ENCODE data around the gene GEMIN2.

DNA sequence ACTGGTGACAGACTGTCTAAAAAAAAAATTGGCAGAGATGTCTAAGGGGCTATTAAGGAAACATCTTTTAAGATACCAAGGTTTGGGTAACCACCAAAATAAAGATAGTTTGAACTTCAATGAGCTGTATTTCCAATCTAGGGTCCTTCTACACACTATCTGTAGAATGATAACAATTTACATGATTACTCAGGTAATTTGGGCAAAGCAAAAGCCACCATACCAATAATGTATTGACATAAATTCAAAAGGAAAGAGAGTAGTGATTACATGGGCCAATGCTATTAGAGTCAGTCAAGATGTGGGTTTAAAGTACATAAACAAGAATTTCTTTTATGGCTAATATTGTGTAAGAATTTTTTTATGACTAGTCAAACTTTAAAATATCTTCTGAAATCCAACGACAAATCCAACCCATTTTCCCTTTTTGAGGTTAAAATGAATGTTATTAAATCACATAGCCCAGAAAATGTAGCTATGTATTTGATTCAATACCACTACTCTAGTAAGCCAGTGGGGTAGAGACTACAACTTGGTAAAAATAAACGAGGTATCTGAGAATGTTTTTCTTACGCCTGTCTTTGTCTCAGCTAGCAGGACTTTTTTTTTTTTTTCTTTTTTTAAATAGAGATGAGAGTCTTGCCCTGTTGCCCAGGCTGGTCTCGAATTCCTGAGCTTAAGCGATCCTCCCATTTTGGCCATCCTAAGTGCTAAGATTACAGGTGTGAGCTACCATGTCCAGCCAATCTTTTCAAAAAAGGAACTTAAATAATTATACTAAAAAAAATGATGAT is 71.3 kb downstream of the GEMIN2 start:
- no peak for TF ChIP-seq EZH2 (IDR thresholded peaks at IDR 0.05; ENCODE audit: borderline replicate concordance, low read length)
- TF ChIP-seq, protein P1, sequence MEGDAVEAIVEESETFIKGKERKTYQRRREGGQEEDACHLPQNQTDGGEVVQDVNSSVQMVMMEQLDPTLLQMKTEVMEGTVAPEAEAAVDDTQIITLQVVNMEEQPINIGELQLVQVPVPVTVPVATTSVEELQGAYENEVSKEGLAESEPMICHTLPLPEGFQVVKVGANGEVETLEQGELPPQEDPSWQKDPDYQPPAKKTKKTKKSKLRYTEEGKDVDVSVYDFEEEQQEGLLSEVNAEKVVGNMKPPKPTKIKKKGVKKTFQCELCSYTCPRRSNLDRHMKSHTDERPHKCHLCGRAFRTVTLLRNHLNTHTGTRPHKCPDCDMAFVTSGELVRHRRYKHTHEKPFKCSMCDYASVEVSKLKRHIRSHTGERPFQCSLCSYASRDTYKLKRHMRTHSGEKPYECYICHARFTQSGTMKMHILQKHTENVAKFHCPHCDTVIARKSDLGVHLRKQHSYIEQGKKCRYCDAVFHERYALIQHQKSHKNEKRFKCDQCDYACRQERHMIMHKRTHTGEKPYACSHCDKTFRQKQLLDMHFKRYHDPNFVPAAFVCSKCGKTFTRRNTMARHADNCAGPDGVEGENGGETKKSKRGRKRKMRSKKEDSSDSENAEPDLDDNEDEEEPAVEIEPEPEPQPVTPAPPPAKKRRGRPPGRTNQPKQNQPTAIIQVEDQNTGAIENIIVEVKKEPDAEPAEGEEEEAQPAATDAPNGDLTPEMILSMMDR (IDR thresholded peaks at IDR 0.05; ENCODE audit: low read length): no peak

Data from OCI-LY1 (cell line).